ENCODE results near the gene PROCR. TPM values are rescaled to one million over a fixed set of nuclear protein-coding genes. Genes with fewer than 3 reads are reported as not detected.
"Not testable (repeated sequence)": the region's sequence is repeated elsewhere in the genome, so short reads cannot be mapped to it uniquely, and the experiment has no call there.

The PROCR gene
- total and polyA plus RNA-seq, 9 of the 15 experiments (the other 6 are each of a cell fraction or from before 2014, with no cell fraction given), result 1.6 to 7.1 (median 4.0) TPM

GRCh38 chr20:35146920-35147574 lies 24.8 kb upstream of the PROCR start, which contains the start of gene EDEM2 (continued):
- TF ChIP-seq SIX5 (IDR thresholded peaks at IDR 0.05; ENCODE audit: borderline replicate concordance in 1 of 2, insufficient read depth in 1 of 2, low read depth in 1 of 2, low read length in 2 of 2), result peak; percentile 78 to 81
- TF ChIP-seq C11orf30 (IDR thresholded peaks at IDR 0.05; ENCODE audit: low read depth), result peak; percentile 45; the same call in 1 of the 2 replicates
- TF ChIP-seq L3MBTL2 (IDR thresholded peaks at IDR 0.05), result peak; percentile 63
- TF ChIP-seq, protein P1, sequence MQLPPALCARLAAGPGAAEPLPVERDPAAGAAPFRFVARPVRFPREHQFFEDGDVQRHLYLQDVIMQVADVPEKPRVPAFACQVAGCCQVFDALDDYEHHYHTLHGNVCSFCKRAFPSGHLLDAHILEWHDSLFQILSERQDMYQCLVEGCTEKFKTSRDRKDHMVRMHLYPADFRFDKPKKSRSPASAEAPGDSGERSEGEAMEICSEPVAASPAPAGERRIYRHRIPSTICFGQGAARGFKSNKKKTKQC (CRISPR knock-in tag; IDR thresholded peaks at IDR 0.05), result 0 out of 2 replicates have a peak, but pooled peaks have one; percentile 50

DNA sequence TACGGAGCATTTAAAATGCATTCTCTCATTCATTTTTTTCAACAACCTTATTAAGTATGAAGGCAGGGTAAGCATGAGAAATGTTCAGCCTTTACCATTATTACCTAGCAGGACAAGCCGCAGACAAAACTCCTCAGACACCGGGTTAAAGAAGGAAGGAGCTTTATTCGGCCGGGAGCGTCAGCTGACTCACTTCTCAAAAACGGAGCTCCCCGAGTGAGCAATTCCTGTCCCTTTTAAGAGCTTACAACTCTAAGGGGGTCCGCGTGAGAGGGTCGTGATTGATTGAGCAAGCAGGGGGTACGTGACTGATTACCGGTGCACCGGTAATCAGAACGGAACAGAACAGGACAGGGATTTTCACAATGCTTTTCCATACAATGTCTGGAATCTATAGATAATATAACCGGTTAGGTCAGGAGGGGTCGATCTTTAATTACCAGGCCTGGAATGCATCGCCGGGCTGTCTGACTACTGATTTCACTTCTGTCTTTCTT lies 24.2 kb upstream of the PROCR start:
- Histone ChIP-seq H3K4me2 (ENCODE audit: insufficient read depth, low read length) (peak overlapping the region; percentile 98), H3K9ac (ENCODE audit: insufficient read depth in 1 of 2, low read depth in 2 of 2, low read length in 2 of 2) (peak overlapping the region in 1 of 2 experiments; percentile 70; a peak in 2 of 4 replicates), H3K4me1 (replicated peaks in 1 of 2; ENCODE audit: control insufficient read depth in 2 of 2, insufficient read depth in 2 of 2, low read length in 2 of 2) (peaks cover 14 to 15% of the 10 kb centered on the region in 2 experiments; a peak in 4 of 5 replicates), H3K4me3 (peak overlapping the region; percentile 60), H3K27ac (ENCODE audit: extremely low read depth, low read depth, low read length) (peak overlapping the region; percentile 74), H2AFZ (ENCODE audit: low read depth, low read length) (peak overlapping the region; percentile 97)
- CTCF ChIA-PET (ENCODE audit: low intra/inter-chr PET ratio), result interaction anchor here (3.7 to 3.9 kb wide), 2 partner anchors 61 to 122 kb away, joined by 28 to 60 read pairs; no protein-coding TSS in a partner anchor
- H3K9me3 ChIP-seq (replicated peaks; ENCODE audit: control insufficient read depth, insufficient read depth, low read depth, low read length); H3K9me1 ChIP-seq (ENCODE audit: control insufficient read depth, insufficient read depth, low read length); H3K36me3 ChIP-seq (ENCODE audit: control insufficient read depth, insufficient read depth, low read length); H3K27me3 ChIP-seq (ENCODE audit: control insufficient read depth in 2 of 2, insufficient read depth in 2 of 2, low read length in 2 of 2); H3K79me2 ChIP-seq (ENCODE audit: control insufficient read depth, insufficient read depth, low read length); FAIRE-seq; H4K20me1 ChIP-seq (replicated peaks; ENCODE audit: control insufficient read depth, insufficient read depth, low read length); TF ChIP-seq TEAD4 (CRISPR knock-in tag; IDR thresholded peaks at IDR 0.05; ENCODE audit: borderline replicate concordance): not testable (repeated sequence)
- ATAC-seq, result peak; percentile 16
- in situ Hi-C loops (cut with MboI), result loop anchor here (5.0 to 25.0 kb wide), 2 partner anchors 45 to 290 kb away; partner anchors contain the start of gene GDF5
- POLR2A ChIA-PET, result interaction anchor here (0.6 to 2.7 kb wide), 9 partner anchors 11 to 1297 kb away, joined by 3 to 12 read pairs (median 3); no protein-coding TSS in a partner anchor
- under 1% methylated on average over 19 of the region's 19 CpGs for WGBS (ENCODE audit: insufficient coverage, low coverage, missing lambda C conversion rate)
- BruUV-seq (replicated peaks), result TSS peak; percentile 88
- intact Hi-C loops (cut with micrococcal nuclease), result loop anchor here (1.0 to 5.0 kb wide), 4 partner anchors 45 to 315 kb away; partner anchors contain the start of genes GGT7 and TRPC4AP
- peak in 1 of 4 experiments; percentile 55 for DNase-seq (ENCODE audit: extremely low read depth in 1 of 4, low spot score in 3 of 4)
- TF ChIP-seq CBFA2T3 (IDR thresholded peaks at IDR 0.05) (peak; percentile 93), ZNF175 (CRISPR knock-in tag; IDR thresholded peaks at IDR 0.05; ENCODE audit: low read depth) (peak; percentile 18; the same call in 1 of the 2 replicates), GTF2E2 (tag; IDR thresholded peaks at IDR 0.05) (peak; percentile 81), RCOR1 (IDR thresholded peaks at IDR 0.05; ENCODE audit: borderline replicate concordance in 1 of 2, low read depth in 2 of 2, low read length in 2 of 2) (peak; percentile 57 to 58; a peak in 1 of 4 replicates), TEAD4 (IDR thresholded peaks at IDR 0.05; ENCODE audit: low read length) (peak; percentile 79), NCOR1 (IDR thresholded peaks at IDR 0.05) (peak; percentile 79), HDAC2 (IDR thresholded peaks at IDR 0.05) (peak; percentile 91), STAT5A (IDR thresholded peaks at IDR 0.05; ENCODE audit: borderline replicate concordance, low read length) (peak; percentile 46; the same call in 1 of the 2 replicates), RAD51 (IDR thresholded peaks at IDR 0.05; ENCODE audit: borderline replicate concordance, low read depth) (peak; percentile 44; the same call in 1 of the 2 replicates)
- TF ChIP-seq, protein P2, sequence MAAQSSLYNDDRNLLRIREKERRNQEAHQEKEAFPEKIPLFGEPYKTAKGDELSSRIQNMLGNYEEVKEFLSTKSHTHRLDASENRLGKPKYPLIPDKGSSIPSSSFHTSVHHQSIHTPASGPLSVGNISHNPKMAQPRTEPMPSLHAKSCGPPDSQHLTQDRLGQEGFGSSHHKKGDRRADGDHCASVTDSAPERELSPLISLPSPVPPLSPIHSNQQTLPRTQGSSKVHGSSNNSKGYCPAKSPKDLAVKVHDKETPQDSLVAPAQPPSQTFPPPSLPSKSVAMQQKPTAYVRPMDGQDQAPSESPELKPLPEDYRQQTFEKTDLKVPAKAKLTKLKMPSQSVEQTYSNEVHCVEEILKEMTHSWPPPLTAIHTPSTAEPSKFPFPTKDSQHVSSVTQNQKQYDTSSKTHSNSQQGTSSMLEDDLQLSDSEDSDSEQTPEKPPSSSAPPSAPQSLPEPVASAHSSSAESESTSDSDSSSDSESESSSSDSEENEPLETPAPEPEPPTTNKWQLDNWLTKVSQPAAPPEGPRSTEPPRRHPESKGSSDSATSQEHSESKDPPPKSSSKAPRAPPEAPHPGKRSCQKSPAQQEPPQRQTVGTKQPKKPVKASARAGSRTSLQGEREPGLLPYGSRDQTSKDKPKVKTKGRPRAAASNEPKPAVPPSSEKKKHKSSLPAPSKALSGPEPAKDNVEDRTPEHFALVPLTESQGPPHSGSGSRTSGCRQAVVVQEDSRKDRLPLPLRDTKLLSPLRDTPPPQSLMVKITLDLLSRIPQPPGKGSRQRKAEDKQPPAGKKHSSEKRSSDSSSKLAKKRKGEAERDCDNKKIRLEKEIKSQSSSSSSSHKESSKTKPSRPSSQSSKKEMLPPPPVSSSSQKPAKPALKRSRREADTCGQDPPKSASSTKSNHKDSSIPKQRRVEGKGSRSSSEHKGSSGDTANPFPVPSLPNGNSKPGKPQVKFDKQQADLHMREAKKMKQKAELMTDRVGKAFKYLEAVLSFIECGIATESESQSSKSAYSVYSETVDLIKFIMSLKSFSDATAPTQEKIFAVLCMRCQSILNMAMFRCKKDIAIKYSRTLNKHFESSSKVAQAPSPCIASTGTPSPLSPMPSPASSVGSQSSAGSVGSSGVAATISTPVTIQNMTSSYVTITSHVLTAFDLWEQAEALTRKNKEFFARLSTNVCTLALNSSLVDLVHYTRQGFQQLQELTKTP (IDR thresholded peaks at IDR 0.05; ENCODE audit: low read depth in 1 of 2, partially characterized antibody in 2 of 2), result peak; percentile 55 to 67
